Endothelial cell of umbilical vein (primary cell): ENCODE data around the gene TH. TPM values are rescaled to one million over a fixed set of nuclear protein-coding genes. Genes with fewer than 3 reads are reported as not detected.

ENCODE experiments used
- BruUV-seq: library from RNA; stranded (reverse); fragments of 400-500 nt; replicated peaks from 2 replicates; lab custom pipeline; 2021; lab: Mats Ljungman, UMichigan
- CTCF ChIA-PET: fragments of 300-600, 350-600 bp; sonication (Branson Sonifier 250); formaldehyde crosslinking; loops from one replicate; lab custom pipeline; 2021; ENCODE audit warnings: antibody characterized with exemption, inconsistent platforms; lab: Charles Lee
- POLR2A ChIA-PET: fragments of 300-600, 350-600 bp; sonication (Branson Sonifier 250); formaldehyde crosslinking; loops from one replicate; lab custom pipeline; 2021; ENCODE audit warnings: antibody characterized with exemption, inconsistent platforms; lab: Charles Lee
- DNase-seq: peaks from one replicate; pipeline ENCODE4 v3.0.0-alpha.2; 2011; ENCODE audit warnings: low read depth, low spot score
- FAIRE-seq: peaks from 2 replicates; lab custom pipeline; 2011; peaks lifted over from hg19 to GRCh38; lab: Jason Lieb, UNC
- H2AFZ ChIP-seq: 2 replicates; pipeline ENCODE4 v1.6.0; 2012; ENCODE audit warnings: low read depth, low read length, control low read depth, inconsistent platforms
- H3K27ac ChIP-seq: 2 replicates; pipeline ENCODE4 v1.5.1; 2011; ENCODE audit warnings: low read depth, mild to moderate bottlenecking, control low read depth, low read length, moderate library complexity; ENCODE audit not compliant: insufficient read depth
- H3K27me3 ChIP-seq, 2 experiments: 2 replicates each; pipeline versions ENCODE4 v1.6.0 to v1.6.1; 2011; ENCODE audit warnings: low read length in 2 of 2, mixed read lengths in 1 of 2; ENCODE audit not compliant: control insufficient read depth in 2 of 2, insufficient read depth in 2 of 2
- H3K36me3 ChIP-seq, 2 experiments: 2 replicates in 1 of 2; 3 replicates in 1 of 2; pipeline ENCODE4 v1.5.1; 2011; ENCODE audit warnings: low read length in 2 of 2, mild to moderate bottlenecking in 1 of 2, moderate library complexity in 1 of 2; ENCODE audit not compliant: control insufficient read depth in 2 of 2, insufficient read depth in 2 of 2; ENCODE audit errors: extremely low read depth in 1 of 2
- H3K4me1 ChIP-seq: 3 replicates; pipeline ENCODE4 v1.5.1; 2011; ENCODE audit warnings: mild to moderate bottlenecking, low read length; ENCODE audit not compliant: control insufficient read depth, insufficient read depth; ENCODE audit errors: extremely low read depth
- H3K4me2 ChIP-seq: 2 replicates; pipeline ENCODE4 v1.6.1; 2011; ENCODE audit warnings: low read length, control low read depth, mixed read lengths; ENCODE audit not compliant: insufficient read depth
- H3K4me3 ChIP-seq, 3 experiments: fragments of 200-600 bp in 1 of 3; sonication (generic), shearing (Covaris generic) in 1 of 3; replicated peaks in 1 of 3; 2 replicates each; pipeline ENCODE4 v1.5.1; 2011 to 2016; ENCODE audit warnings: control low read depth in 3 of 3, low read length in 3 of 3, mild to moderate bottlenecking in 2 of 3, inconsistent platforms in 1 of 3, low read depth in 1 of 3, moderate library complexity in 1 of 3; ENCODE audit not compliant: insufficient read depth in 1 of 3
- H3K79me2 ChIP-seq: 2 replicates; pipeline ENCODE4 v1.6.0; 2012; ENCODE audit warnings: low read length, inconsistent platforms; ENCODE audit not compliant: control insufficient read depth, insufficient read depth
- H3K9ac ChIP-seq: replicated peaks from 2 replicates; pipeline ENCODE3; 2011; ENCODE audit warnings: low read length, control low read depth; ENCODE audit not compliant: insufficient read depth; ENCODE audit errors: extremely low read depth
- H3K9me1 ChIP-seq: replicated peaks from 3 replicates; pipeline ENCODE4 v1.6.0; 2011; ENCODE audit warnings: mild to moderate bottlenecking, low read length; ENCODE audit not compliant: control insufficient read depth, insufficient read depth; ENCODE audit errors: extremely low read depth
- H3K9me3 ChIP-seq: replicated peaks from 2 replicates; pipeline ENCODE4 v1.5.1; 2012; ENCODE audit warnings: low read length, inconsistent platforms; ENCODE audit not compliant: control insufficient read depth, insufficient read depth
- H4K20me1 ChIP-seq: replicated peaks from 2 replicates; pipeline ENCODE3; 2011; ENCODE audit warnings: mild to moderate bottlenecking, low read length; ENCODE audit not compliant: control insufficient read depth, insufficient read depth; ENCODE audit errors: extremely low read depth
- CTCF ChIP-seq, 2 donors: IDR thresholded peaks; 1 replicate in 1 of 2; 2 replicates in 1 of 2; pipeline ENCODE4 v1.5.1; 2011; ENCODE audit warnings: low read length in 2 of 2, mild to moderate bottlenecking in 2 of 2, moderate library complexity in 2 of 2, control low read depth in 1 of 2, inconsistent platforms in 1 of 2, low read depth in 1 of 2; ENCODE audit not compliant: insufficient read depth in 1 of 2; ENCODE audit errors: extremely low read depth in 1 of 2
- EZH2 ChIP-seq: IDR thresholded peaks from 2 replicates; pipeline ENCODE4 v1.6.1; 2012; ENCODE audit warnings: borderline replicate concordance, low read depth, mild to moderate bottlenecking, moderate library complexity, low read length, inconsistent platforms; ENCODE audit not compliant: severe bottlenecking
- FOS ChIP-seq: IDR thresholded peaks from 2 replicates; pipeline ENCODE4 v1.6.1; 2011; ENCODE audit warnings: mild to moderate bottlenecking, low read length, moderate library complexity, borderline replicate concordance; ENCODE audit not compliant: insufficient read depth
- GATA2 ChIP-seq: IDR thresholded peaks from 2 replicates; pipeline ENCODE4 v1.7.0; 2011; ENCODE audit warnings: low read depth, mild to moderate bottlenecking, moderate library complexity, mixed read lengths, low read length; ENCODE audit not compliant: insufficient read length, insufficient read depth
- JUN ChIP-seq: IDR thresholded peaks from 2 replicates; pipeline ENCODE4 v1.6.1; 2011; ENCODE audit warnings: borderline replicate concordance, low read depth; ENCODE audit not compliant: insufficient read length, insufficient read depth
- MAX ChIP-seq: IDR thresholded peaks from 2 replicates; pipeline ENCODE4 v1.6.1; 2011; ENCODE audit not compliant: insufficient read depth, insufficient read length
- MYC ChIP-seq: IDR thresholded peaks from one replicate; pipeline ENCODE4 v1.6.1; 2011; ENCODE audit warnings: mild to moderate bottlenecking, low read depth, low read length
- POLR2A ChIP-seq: IDR thresholded peaks from 2 replicates; pipeline ENCODE4 v1.6.1; 2012; ENCODE audit warnings: low read depth, mild to moderate bottlenecking, control low read depth, low read length
- POLR2AphosphoS5 ChIP-seq: IDR thresholded peaks from 2 replicates; pipeline ENCODE4 v1.6.1; 2012; ENCODE audit warnings: low read depth, mild to moderate bottlenecking, control low read depth, low read length, moderate library complexity; ENCODE audit not compliant: insufficient read depth
- dilution Hi-C: fragments of 300-500 bp; cut with MboI; formaldehyde crosslinking; loops from one replicate; pipeline ENCODE4 v1.15.0; 2019; ENCODE audit warnings: low sequenced_read_pairs; ENCODE audit not compliant: extremely low pct_ligation_motif_present
- intact Hi-C: fragments of 100-400 bp; cut with micrococcal nuclease; formaldehyde crosslinking; loops from one replicate; pipeline ENCODE4 v1.10.0; 2022
- polyA plus RNA-seq, 4 experiments: library from polyadenylated mRNA; depleted of rRNA in 3 of 4; stranded (reverse) in 3 of 4; unstranded in 1 of 4; fragments of >200 nt; gene quantifications; 2 replicates each; pipeline versions ENCODE4 v1.2.1 to v1.2.3, GENCODE V29; 2011 to 2012; ENCODE audit warnings: missing spikeins in 1 of 4
- total RNA-seq: library from RNA; stranded (reverse); gene quantifications from 2 replicates; pipeline ENCODE4 v1.2.3, GENCODE V29; 2021

Gene TH
- total and polyA plus RNA-seq, 2 donors (not counting 3 experiments of a cell fraction or from before 2014, with no cell fraction given) = not detected

GRCh38 chr11:2128511-2129307 lies 42.9 kb downstream of the TH start:
- FAIRE-seq = no peak
- Histone ChIP-seq H3K9me1 (no peaks in the 10 kb centered on the region), H3K9ac (no peak overlapping the region), H3K27ac (no peak overlapping the region), H3K27me3 (peaks cover 0 to 2% of the 10 kb centered on the region in 2 experiments), H2AFZ (no peak overlapping the region), H3K9me3 (no peaks in the 10 kb centered on the region), H3K4me2 (no peak overlapping the region), H3K79me2 (no peaks in the 10 kb centered on the region), H3K36me3 (no peaks in the 10 kb centered on the region), H3K4me1 (no peaks in the 10 kb centered on the region), H4K20me1 (no peaks in the 10 kb centered on the region), H3K4me3 (no peak overlapping the region)
- dilution Hi-C loops = no loop called here
- intact Hi-C loops = no loop called here
- POLR2A ChIA-PET = no interaction called here
- no TSS peak for BruUV-seq
- no peak for DNase-seq
- CTCF ChIA-PET = no interaction called here
- no peak for TF ChIP-seq MAX
- TF ChIP-seq GATA2 = no peak
- TF ChIP-seq JUN = no peak
- TF ChIP-seq CTCF (IDR thresholded peaks at IDR 0.05; ENCODE audit: extremely low read depth in 1 of 2, insufficient read depth in 1 of 2, low read depth in 1 of 2, low read length in 2 of 2) = no peak
- no peak for TF ChIP-seq FOS
- TF ChIP-seq POLR2A = no peak
- no peak for TF ChIP-seq POLR2AphosphoS5
- no peak for TF ChIP-seq MYC
- TF ChIP-seq EZH2 = no peak
